Activated CD8-positive, alpha-beta memory T cell treated with anti-CD3 and anti-CD28 coated beads for 4 hours (primary cell): ENCODE data around the gene POLN.

Experiments used
- DNase-seq, 2 donors: peaks; one replicate each; pipeline ENCODE4 v3.0.0-alpha.2; 2020; ENCODE audit warnings: low read depth in 2 of 2

Gene POLN

DNA sequence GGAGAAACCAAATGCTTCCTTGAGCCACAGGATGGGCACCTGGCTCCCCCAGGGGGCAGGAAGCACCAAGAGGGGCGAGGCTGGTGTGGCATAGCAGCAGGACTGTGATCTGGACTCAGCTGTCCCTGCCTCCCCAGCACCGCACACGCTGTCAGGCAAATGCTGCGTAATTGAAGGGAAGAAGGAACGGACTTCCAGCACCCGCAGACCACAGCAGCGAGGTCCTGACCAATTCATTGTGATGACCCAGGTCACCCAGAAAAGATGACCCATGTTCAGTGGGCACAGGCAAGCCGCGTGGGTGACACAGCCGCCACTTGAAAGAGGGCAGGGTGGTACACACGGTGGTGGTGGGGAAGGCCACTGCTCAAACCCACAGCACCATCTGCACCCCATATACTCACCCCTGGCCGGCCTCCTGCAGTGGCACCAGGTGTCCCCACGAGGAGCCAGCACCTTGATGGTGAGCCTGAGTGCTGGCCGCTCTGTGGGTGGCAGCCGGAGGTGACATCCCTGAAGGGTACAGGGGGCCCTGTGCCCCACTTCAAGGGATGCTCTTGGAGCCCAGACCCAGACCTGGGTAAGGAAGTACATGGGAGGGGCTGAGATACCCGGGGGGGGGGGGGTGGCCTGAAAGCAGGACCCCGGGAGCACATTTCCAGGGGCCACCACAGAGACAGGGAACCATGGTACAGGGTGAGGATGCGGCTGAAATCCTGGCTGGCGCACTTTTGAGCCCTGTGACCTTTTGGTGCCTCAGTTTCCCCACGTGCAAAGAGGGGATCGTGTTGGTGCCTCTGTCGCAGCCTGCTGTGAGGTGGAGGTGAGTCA lies 171.3 kb downstream of the POLN start:
- DNase-seq, result no peak

DNA sequence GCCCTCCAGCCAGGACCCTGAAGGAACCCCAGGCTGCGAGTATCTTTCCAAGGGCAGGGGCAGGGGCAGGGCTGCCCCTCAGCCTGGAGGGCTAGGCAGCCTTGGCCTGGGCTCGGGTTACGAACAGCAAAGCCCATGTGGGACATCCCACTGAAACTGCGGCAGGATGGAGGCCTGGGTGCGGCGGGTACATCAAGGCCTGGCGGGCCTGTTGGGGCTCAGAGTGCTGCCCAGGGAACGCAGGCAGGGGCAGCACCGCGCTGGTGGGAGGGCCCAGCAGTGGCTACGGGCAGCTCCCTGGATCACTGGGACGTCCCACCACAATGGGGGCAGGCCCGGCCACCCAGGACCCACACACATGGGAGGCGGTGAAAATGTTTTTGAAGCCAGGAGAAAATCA lies 171.9 kb downstream of the POLN start:
- DNase-seq, result no peak

DNA sequence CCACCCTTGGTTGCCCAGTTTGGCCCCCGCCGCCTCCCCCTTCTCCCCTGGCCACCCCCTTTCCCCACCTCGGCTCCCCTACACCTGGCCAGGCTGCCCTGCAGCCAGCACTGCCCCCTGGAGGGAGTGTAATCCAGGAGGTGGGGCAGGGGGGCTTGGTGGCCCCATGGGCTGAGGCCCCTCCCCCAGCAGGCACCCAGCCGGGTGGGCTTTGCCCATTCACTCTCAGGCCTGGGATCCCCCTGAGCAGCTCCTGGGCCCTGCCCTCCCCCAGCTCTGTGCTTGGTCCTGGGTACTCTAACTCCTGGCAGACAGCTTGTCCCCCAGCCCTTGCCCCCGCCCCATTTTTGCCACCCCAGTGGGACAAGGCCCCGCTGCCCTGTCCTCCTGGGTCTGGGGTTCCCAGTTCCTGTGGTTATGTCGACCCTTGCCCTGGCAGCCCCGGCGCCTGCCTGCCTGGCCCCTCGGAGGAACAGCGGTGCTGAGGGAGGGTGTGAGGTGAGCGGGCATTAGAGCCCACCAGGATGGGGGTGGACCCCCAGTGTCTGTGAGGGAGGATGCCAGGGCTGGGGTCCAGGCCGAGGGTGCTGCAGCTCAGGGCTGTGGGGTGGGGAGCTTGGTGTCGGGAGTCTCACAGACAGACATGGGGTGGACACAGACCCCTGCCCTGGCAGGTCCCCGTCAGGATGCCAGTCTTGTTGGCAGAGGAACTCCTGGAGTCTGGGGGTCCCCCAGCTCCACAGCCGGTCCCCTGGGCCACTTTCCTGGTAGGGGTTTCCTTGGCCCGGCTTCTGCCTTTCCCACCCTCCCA lies 172.6 kb downstream of the POLN start:
- DNase-seq, result no peak

DNA sequence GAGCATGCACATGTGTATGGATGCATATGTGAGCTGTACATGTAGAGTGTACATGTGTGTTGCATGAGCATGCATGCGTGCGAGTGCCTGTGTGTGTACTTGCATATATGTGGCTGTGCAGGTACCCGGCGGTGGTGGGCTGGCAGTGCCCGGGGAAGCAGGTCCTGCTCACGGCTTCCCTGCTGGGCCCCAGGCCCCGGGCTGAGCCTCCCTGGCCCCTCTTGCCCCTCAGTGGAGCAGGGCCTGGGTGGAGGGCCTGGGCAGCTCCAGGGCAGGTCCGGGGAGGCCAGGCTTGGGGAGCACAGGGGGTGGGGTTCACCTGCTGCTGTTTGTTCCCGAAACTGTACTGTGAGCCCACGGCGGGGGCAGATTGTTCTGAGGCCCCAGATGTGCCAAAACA lies 173.4 kb downstream of the POLN start:
- DNase-seq, result no peak

DNA sequence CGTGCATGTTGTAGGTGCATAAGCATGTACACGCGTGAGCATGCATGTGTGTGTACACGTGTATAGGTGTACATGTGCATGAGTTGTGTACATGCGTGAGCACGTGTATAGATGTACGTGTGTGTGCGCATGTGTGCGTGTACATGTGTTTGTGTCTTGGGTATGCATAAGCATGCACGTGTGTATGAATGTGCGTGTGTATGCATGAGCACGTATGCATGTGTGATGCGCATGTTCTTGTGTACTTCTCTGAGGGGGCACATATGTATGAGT lies 173.8 kb downstream of the POLN start:
- no peak for DNase-seq

DNA sequence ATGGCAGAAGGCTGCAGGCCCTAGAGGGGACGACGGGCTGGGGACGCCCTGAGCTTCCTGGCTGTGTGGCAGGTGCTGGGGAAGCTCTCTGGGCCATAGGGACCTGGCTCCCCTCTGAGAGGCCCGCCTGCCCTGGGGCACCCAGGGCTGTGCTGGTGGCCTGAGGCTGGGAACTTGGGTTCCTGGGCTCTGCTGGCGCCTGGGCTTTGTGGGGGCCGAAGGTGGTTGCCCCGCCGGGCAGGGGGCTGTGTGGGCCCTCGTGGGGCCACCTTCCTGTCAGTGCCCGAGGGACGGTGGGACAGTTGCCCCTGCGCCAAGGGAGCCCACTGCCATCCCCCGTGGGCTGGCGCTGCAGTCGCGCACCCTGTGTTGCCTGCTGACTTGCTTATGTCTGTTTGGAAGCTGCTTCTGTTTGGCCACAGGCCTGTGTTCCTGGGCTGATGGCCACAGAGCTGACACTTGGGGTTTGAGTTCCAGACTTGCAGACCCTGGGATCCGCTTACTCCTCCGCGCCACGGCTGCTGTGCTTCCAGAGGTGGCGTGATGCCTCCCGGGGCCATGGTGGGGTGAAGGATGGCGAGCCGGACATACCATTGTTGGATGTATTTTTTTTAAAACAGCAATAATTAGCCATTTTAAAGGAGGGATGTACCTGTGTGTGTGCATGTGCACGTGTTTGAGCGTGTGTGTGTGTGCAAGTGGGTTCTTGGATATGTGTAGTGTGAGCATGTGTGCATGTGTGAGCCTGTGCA lies 174.3 kb downstream of the POLN start:
- DNase-seq, result no peak

DNA sequence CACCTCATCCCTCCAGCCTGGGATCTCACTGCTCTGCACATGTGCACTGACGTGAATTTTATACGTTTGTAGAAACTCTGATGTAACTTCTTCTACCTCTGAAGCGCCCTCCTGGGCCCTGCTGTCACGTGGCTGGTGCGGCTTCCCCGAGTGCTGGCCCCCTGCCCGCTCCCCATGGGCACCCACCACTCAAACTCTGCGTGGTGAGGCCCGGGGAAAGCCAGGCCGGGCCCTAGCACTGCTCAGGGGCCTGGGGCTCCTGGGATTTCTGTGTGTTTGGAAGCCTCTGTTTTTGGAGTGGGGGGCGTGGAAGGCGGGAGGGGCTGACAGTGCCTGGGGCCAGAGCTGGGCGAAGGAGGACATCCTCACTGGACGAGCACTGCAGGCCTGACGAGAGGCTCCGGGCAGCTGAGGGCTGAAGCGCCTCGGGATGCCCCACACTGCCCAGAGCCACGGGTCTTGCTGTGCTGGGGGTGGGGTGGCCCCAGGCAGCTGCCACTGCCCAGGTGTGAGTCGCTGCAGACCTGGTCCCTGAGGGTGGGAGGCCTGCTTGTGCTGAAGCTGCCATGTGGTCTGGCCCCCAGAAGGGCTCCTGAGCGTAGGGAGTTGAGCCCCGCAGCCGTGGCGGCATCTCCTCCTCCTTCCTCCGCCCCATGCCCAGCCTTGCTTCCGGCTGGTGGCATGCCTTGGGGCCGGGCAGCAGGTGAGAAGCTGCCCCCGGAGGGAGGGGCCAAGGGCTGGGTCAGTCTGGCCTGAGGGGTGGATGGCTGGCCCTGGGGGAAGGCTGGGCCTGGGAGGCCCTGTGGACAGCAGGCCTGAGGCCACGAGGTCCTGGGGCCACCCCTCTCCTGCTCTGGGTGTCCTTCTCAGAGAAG lies 175.1 kb downstream of the POLN start:
- no peak for DNase-seq

DNA sequence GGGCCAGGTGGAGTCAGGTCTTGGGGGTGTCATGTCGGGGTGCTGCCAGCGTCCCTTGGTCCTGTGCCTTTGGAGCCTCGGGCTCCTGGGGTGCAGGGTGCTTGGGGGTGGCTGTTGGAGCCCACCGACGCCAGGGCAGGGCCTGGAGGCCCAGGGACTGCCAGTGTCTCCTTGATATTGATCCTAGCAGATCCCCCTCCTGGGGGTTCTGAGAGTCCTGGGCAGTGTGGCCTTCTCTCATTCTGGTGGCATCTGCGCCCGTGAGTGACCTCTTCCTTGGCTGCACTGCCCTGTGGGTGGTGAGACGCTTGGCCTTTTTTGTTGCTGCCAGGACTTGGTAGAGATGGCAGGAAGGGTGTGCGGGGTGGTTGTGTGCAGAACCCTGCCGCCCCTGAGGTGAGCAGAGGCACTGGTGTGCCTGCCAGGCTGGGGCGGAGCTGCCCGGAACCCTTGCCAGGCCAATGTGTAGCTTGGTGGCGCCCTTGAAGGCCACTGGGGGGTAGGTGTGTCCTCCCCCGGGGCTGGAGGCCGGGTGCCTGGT lies 175.8 kb downstream of the POLN start:
- no peak for DNase-seq

DNA sequence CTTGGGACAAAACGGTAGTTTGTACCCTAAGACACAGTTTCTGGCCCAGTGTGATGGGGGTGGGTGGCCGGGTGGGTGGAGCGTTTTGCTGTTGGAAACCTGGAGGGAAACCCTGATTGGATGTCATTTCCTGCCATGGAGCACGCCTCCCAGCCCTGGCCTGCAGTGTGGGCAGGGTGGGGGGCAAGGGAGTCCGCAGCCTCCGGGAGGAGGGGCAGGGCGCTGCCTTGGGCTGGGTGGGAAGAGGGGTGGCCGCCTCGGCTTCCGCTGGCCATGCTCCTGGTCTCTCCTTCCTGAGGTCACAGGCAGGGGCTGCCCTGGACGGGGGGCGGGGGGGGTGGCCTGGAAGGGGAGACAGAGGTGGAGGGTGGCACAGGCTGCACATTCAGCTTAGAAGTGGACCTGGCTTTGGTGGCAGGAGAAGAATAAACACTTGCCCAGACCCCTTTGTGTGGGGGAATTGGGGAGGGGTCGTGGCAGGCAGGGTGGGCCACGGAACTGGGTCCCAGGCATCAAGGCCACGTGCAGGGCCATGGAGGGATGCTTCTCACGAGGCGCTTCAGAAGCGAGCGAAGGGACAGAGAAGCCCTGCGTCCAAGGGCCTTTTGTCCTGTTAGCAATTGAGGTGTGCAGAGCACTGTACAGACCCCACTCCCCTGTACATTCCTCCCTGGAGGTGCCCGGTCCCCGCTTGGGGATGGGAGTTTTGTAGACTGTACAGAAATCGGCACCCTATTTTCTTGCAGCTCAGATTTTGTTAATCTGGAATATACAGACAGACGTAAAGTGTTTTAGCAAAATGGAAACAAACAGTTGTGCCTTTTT lies 176.6 kb downstream of the POLN start:
- no peak for DNase-seq

DNA sequence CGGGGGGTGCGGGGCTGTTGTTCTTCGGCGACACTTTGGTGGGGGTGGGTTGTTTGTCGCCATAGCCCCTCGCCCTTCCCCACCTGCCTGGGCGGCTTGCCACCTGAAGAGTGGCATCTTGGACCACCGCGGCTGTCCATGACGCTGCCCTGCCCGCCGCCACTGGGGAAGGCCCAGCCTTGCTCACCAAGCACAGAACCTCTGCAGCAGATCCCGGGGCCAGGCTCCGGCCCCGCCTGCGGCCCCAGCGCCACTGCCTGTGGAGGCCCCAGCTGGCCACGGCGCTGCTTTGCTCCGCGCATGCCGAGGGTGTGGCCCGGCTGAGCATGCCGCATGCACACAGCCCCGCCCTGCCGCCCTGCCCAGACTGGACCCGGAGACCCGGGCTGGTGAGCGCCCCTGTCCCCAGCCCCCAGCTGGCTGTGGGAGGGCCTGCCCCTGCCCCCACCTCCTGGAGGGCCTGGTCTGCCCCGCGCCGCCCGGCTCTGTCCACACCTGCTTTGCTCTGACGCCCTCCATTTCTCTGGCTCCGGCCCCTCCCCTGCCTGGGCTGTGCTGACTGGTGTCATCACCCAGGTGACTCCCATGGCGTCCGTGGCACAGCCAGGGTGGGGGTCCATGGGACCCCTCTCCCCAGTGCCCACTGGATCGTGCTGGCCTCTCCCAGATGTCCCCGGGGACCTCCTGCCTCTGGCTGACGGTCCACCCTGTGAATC lies 177.5 kb downstream of the POLN start:
- no peak for DNase-seq

DNA sequence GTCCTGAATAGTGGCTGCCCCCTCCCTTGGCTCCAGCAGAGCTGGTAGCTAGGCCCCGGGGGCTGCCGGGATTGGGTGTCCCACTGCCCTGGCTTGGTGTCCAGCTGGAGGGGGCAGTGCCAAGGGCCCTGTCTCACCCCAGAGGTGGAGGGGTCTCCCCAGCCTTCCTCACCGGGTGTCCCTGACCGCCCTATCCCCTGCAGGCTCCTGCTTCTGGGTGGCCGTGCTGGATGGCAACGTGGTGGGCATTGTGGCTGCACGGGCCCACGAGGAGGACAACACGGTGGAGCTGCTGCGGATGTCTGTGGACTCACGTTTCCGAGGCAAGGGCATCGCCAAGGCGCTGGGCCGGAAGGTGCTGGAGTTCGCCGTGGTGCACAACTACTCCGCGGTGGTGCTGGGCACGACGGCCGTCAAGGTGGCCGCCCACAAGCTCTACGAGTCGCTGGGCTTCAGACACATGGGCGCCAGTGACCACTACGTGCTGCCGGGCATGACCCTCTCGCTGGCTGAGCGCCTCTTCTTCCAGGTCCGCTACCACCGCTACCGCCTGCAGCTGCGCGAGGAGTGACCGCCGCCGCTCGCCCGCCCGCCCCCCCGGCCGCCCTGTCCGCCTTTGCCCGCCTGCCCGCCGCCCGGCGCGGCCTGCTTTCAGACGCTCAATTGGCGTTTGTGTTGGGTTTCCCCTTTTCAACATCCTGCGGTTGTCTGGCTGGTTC lies 178.2 kb downstream of the POLN start:
- no peak for DNase-seq

DNA sequence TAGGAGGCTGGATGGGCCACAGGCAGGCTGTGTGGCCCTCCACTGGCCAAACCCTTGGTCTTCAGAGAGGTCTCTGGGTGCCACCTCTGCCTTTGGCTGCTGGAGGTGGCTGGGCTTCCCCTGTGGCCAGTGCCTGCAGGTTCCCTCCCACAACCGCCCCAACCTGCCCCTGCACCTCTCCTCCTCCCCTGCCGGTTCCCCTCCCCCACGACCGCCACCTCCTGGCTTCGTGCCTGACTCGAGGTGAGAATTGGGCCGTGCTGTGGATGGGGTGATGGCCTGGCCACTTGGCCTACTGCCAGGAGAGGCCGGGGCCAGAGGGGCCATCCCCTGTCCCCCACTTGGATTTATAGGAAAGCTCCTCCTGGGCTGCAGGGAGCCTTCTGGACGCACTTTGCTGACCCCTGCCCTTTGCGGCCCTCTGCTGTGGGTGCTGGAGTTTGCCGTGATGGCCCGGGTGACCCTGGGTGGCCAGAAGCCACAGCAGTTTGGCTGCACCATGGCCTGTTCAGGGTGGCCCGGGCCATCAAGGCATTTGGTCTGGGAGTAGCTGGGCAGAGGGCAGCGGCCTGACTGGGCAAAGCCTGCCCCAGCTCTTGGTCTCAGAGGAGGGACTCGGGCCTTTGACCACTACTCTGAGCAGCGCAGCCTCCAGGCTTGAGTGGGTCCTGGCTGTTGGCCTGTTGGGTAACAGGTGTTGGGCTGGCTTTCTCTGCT lies 179.0 kb downstream of the POLN start:
- DNase-seq, result no peak

DNA sequence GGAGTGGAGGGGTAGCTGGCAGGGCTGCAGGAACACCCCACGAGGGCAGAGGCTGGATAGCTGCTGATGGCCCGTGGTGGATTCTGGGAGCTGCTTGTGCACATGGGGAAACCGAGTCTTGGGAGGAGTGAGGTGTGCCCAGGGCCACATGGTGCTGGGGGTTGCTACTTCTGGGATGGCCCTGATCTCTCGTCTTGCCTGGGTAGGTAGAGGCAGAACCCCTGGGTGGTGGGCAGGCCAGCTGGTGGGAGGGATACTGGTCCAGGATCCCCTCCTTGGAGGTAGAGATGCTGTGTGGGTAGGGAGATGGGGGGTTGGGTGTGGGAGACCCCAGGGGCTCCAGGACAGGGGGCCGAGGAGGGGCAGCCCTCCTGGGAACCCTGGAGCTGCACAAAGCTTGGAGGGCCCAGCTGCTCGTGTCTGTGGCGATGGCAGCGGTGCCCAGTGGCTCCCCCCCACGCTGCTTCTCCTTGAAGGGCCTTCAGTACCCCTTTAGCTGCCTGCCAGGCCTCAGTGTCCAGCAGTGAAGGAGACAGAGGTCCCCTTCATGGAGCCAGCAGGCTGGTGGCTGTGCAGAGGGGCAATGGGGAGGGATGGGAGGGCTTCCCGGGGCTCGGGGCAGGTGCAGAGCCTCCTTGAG lies 179.6 kb downstream of the POLN start:
- DNase-seq, result no peak

DNA sequence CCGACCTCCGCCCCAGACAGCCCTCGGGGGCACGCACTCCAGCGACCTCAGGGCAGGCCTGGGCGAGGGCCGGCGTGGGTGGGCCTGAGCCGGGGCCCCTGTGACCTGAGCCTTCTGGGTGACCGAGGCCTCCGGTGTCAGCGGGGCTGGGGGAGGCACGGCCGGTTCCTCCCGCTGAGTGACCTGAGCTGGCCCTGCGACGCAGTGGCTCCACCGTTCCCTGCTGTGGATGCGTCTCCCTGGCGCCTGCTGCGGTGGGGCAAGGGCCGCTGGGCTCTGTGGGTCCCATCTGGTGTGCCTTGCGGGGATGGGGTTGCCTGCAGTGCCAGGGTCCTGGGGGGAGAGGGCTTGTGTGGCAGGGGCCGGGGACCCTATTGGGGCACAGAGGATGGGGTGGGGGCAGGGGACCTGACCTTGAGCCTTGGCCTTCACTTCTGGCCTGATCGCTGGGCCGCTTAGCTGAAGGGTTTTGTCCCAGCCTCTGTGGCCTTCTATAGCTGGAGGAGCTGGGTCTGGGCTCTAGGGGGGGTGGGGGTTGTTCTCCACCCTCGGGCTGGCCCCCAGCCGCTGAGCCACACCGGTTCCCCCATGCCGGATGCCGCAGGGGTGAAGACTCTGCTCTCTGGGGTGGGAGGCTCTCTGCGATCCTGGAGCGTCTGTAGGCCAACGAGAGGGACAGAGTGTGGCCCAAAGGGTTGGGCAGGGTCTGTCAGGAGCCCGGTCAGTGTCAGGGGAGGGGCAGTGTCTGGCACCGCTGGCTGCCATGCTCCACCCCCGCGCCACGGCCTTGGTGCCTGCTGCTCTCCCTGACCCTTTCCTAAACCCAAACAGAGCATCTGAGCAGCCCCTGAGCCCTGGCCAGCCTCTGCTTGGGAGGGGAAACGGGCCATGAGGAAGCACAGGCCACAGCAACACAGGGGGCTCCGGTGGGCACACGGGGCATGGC lies 180.5 kb downstream of the POLN start:
- no peak for DNase-seq

DNA sequence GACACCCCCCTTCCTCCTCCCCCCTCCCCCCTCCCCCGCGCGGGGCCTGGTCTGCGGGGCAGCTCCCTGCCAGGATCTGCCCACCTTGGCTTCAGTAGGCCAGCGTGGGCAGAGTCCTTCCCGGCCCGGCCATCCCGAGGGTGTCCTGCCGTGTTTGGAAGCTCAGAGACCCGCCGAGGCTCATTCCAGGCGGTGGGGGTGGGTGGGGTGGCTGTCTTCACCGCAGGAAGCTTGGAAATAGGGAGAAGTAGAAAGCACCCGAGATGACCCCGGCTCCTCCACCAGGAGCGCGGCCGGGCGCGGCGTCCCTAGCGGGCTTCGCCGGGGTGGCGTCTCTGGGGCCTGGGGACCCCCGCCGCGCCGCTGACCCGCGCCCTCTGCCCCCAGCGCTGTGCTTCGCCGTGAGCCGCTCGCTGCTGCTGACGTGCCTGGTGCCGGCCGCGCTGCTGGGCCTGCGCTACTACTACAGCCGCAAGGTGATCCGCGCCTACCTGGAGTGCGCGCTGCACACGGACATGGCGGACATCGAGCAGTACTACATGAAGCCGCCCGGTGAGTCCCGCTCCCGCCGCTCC lies 181.2 kb downstream of the POLN start:
- no peak for DNase-seq
